ENCODE results near the gene PPARD. TPM values are rescaled to one million over a fixed set of nuclear protein-coding genes. Genes with fewer than 3 reads are reported as not detected.
"Not testable (repeated sequence)": the region's sequence is repeated elsewhere in the genome, so short reads cannot be mapped to it uniquely, and the experiment has no call there.

PPARD gene
- total and polyA plus RNA-seq, 11 donors: 10.0 to 23.8 (median 13.8) TPM

DNA sequence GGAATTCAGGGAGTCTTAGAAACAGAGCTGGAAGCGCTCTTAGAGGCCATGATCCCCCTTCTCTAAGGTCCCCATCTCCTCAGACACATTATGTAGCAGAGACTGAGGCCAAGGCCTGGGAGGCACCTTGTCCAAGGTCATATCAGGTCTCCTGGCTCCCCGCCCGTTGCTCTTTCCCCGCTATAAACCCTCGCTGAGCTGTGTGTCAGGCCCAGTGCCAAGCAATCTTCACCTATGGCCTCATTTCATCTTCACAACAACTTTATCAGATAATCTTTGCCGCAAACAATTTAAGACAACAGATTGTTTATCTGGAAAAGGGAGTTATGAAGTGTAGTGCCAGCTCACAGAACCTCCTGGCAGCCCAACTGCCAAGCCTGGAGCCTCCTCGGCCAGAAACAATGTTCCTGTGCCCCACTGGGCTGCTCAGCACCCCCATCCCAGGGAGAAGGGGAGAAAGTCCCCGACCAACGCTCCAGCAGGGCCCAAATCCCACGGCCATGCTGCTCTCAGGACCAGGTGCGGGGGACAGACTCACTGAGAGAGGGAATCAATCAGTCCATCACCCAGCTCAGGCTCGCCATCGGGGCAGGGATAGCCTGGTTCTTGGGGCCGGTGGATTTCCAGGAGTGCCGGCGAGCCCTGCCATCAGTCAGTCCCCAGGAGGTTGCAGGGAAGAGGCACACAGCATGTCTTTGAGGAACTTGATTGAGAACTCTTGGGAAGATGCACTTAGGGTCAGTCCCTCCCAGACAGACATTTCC is 92.9 kb downstream of the PPARD start:
- peaks cover 0 to 4% (median 0%) of the 10 kb centered on the region in 12 donors for H3K9me3 ChIP-seq
- no peaks in the 10 kb centered on the region for H3K36me3 ChIP-seq
- H3K4me3 ChIP-seq: no peak overlapping the region
- 62 to 73% (median 65%) methylated on average over 13 to 16 of the region's 16 CpGs for WGBS, 4 donors
- intact Hi-C loops (cut with DNase I): no loop called here
- ATAC-seq (peak; percentile 54 to 85 (median 60)), DNase-seq (peak in 2 of 5 donors; percentile 59 to 65)
- H3K27me3 ChIP-seq: no peaks in the 10 kb centered on the region
- peak overlapping the region in 3 of 12 donors; percentile 2 to 34 (median 24) for H3K27ac ChIP-seq
- peaks cover 0 to 9% (median 0%) of the 10 kb centered on the region in 12 donors for H3K4me1 ChIP-seq
- no peak for TF ChIP-seq POLR2A (IDR thresholded peaks at IDR 0.05)
- TF ChIP-seq, protein P1, sequence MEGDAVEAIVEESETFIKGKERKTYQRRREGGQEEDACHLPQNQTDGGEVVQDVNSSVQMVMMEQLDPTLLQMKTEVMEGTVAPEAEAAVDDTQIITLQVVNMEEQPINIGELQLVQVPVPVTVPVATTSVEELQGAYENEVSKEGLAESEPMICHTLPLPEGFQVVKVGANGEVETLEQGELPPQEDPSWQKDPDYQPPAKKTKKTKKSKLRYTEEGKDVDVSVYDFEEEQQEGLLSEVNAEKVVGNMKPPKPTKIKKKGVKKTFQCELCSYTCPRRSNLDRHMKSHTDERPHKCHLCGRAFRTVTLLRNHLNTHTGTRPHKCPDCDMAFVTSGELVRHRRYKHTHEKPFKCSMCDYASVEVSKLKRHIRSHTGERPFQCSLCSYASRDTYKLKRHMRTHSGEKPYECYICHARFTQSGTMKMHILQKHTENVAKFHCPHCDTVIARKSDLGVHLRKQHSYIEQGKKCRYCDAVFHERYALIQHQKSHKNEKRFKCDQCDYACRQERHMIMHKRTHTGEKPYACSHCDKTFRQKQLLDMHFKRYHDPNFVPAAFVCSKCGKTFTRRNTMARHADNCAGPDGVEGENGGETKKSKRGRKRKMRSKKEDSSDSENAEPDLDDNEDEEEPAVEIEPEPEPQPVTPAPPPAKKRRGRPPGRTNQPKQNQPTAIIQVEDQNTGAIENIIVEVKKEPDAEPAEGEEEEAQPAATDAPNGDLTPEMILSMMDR (IDR thresholded peaks at IDR 0.05): no peak

DNA sequence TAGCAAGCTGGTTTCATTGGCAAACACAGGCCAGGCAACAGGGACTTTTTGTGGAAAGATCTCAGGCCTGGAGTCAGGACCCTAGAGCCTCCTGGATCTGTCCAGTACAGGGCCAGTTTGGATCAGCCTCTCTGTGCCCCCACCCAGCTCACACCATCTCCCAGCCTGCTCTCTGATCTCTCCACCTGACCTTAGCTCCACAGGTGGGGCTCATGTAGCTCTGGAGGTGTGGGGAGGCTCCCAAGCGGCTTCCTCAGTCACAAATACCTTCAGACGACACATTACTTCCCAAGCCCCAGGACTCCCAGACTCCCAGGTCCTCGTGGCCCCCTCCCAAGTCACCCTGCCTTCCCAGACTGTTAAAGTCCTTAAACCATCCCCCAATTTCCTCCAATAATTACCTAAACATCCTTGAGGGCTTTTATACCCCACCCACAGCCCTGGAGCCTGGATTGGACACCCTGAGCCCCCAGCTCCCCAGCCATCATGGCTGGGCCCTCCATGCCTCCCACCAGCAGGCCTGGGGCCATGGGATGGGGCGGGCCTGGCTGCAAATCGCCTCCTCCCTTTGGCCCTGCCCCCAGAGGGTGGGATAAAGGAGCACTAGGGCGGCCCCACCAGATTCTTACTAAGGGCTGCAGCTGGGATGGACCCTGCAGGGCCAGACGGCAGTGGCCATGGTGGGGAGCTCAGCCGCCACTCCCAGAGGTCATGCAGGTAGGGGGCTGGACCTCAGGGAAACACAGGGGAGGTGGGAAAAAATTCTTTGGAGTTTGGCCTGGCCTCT is 93.9 kb downstream of the PPARD start:
- DNase-seq (no peak), ATAC-seq (peak in 1 of 4 donors; percentile 23)
- H3K4me3 ChIP-seq: no peak overlapping the region
- H3K27ac ChIP-seq: no peak overlapping the region
- 85 to 96% (median 88%) methylated on average over 7 to 8 of the region's 8 CpGs for WGBS, 4 donors
- H3K27me3 ChIP-seq: no peaks in the 10 kb centered on the region
- peaks cover 0 to 9% (median 0%) of the 10 kb centered on the region in 12 donors for H3K4me1 ChIP-seq
- TF ChIP-seq POLR2A (IDR thresholded peaks at IDR 0.05): no peak
- TF ChIP-seq, protein P1 (IDR thresholded peaks at IDR 0.05): no peak
- intact Hi-C loops (cut with DNase I): no loop called here
- H3K36me3 ChIP-seq: no peaks in the 10 kb centered on the region
- no peaks in the 10 kb centered on the region for H3K9me3 ChIP-seq

GRCh38 chr6:35438378-35439065 is 96.2 kb downstream of the PPARD start:
- H3K4me1 ChIP-seq; ATAC-seq; H3K9me3 ChIP-seq; H3K27me3 ChIP-seq; H3K4me3 ChIP-seq; H3K36me3 ChIP-seq; intact Hi-C loops (cut with DNase I); DNase-seq; H3K27ac ChIP-seq: not testable (repeated sequence)
- 95 to 98% (median 95%) methylated on average over 7 of the region's 7 CpGs for WGBS, 4 donors

DNA sequence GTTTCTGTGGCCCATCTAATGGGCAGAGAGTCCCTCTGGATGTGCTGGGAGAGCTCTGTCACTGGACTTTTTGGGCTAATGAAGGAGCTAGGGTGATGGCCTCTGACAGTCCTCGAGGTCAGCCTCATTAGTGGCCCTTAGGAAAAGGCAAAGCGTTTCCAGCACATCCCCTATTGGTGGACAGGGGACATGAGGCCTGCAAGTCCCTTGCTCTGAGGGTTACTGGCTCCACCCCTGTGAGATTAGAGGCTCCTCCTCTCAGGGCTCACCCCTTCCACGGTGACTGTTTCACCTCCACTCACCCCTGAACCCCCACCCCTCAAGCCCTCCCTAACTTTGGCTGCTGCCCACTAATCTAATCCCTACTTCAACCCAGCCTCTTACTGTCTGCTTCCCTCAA is 97.0 kb downstream of the PPARD start:
- ATAC-seq: no peak
- Histone ChIP-seq H3K27me3 (no peaks in the 10 kb centered on the region), H3K9me3 (no peaks in the 10 kb centered on the region), H3K36me3 (no peaks in the 10 kb centered on the region), H3K4me1 (peaks cover 0 to 9% (median 0%) of the 10 kb centered on the region in 12 donors), H3K4me3 (no peak overlapping the region), H3K27ac (no peak overlapping the region)
- TF ChIP-seq POLR2A (IDR thresholded peaks at IDR 0.05): no peak
- TF ChIP-seq, protein P1 (IDR thresholded peaks at IDR 0.05): no peak
- DNase-seq: no peak
- intact Hi-C loops (cut with DNase I): no loop called here
- WGBS, 4 donors: 48 to 59% (median 51%) methylated on average over 3 of the region's 3 CpGs
